CD14-positive monocyte (primary cell): ENCODE measurements around the gene TGFBR3. TPM values are rescaled to one million over a fixed set of nuclear protein-coding genes. Genes with fewer than 3 reads are reported as not detected.

Experiments
- DNase-seq, 3 donors: peaks; one replicate each; pipeline ENCODE4 v3.0.0-alpha.2; 2011 to 2022
- H2AFZ ChIP-seq: 2 replicates; pipeline ENCODE4 v1.6.0; 2012; ENCODE audit warnings: mild to moderate bottlenecking, low read depth, low read length, inconsistent platforms; ENCODE audit not compliant: insufficient read depth, poor library complexity, severe bottlenecking
- H3K27ac ChIP-seq, 2 donors: 1 replicate in 1 of 2; 2 replicates in 1 of 2; pipeline ENCODE4 v1.5.1; 2012 to 2013; ENCODE audit warnings: low read length in 2 of 2, control low read depth in 1 of 2, inconsistent platforms in 1 of 2, low read depth in 1 of 2, mild to moderate bottlenecking in 1 of 2
- H3K27me3 ChIP-seq, 2 donors: one replicate each; pipeline versions ENCODE4 v1.6.0 to v1.6.1; 2011 to 2013; ENCODE audit warnings: low read length in 2 of 2; ENCODE audit not compliant: control insufficient read depth in 2 of 2, insufficient read depth in 2 of 2
- H3K36me3 ChIP-seq, 2 donors: replicated peaks in 1 of 2; 1 replicate in 1 of 2; 2 replicates in 1 of 2; pipeline versions ENCODE4 v1.5.1 to v1.6.1; 2012 to 2013; ENCODE audit warnings: low read length in 2 of 2, control low read depth in 1 of 2, inconsistent platforms in 1 of 2, mild to moderate bottlenecking in 1 of 2; ENCODE audit not compliant: insufficient read depth in 2 of 2, control insufficient read depth in 1 of 2
- H3K4me1 ChIP-seq, 2 donors: 1 replicate in 1 of 2; 2 replicates in 1 of 2; pipeline versions ENCODE4 v1.5.1 to v1.6.1; 2012 to 2013; ENCODE audit warnings: low read length in 2 of 2, control low read depth in 1 of 2, inconsistent platforms in 1 of 2, mild to moderate bottlenecking in 1 of 2, moderate library complexity in 1 of 2; ENCODE audit not compliant: insufficient read depth in 2 of 2, control insufficient read depth in 1 of 2
- H3K4me2 ChIP-seq: replicated peaks from 2 replicates; pipeline ENCODE3; 2012; ENCODE audit warnings: low read length, moderate library complexity, mild to moderate bottlenecking; ENCODE audit not compliant: poor library complexity, severe bottlenecking; ENCODE audit errors: extremely low read depth
- H3K4me3 ChIP-seq, 3 experiments: fragments of 200-600 bp in 1 of 3; sonication (generic) in 1 of 3; replicated peaks in 1 of 3; 1 replicate in 2 of 3; 2 replicates in 1 of 3; pipeline ENCODE4 v1.5.1; 2011 to 2013; ENCODE audit warnings: low read length in 3 of 3, mild to moderate bottlenecking in 3 of 3, control low read depth in 2 of 3, low read depth in 2 of 3, inconsistent platforms in 1 of 3, moderate library complexity in 1 of 3
- H3K79me2 ChIP-seq: 2 replicates; pipeline ENCODE4 v1.6.0; 2012; ENCODE audit warnings: mild to moderate bottlenecking, control low read depth, inconsistent platforms, low read length, moderate library complexity; ENCODE audit not compliant: insufficient read depth
- H3K9ac ChIP-seq: 2 replicates; pipeline ENCODE4 v1.6.0; 2017; ENCODE audit warnings: low read length, mild to moderate bottlenecking; ENCODE audit not compliant: insufficient read depth, poor library complexity, severe bottlenecking
- H3K9me3 ChIP-seq, 2 donors: replicated peaks in 1 of 2; 1 replicate in 1 of 2; 2 replicates in 1 of 2; pipeline versions ENCODE4 v1.5.1 to v1.6.1; 2012 to 2013; ENCODE audit warnings: low read length in 2 of 2, control low read depth in 1 of 2; ENCODE audit not compliant: control insufficient read depth in 1 of 2, insufficient read depth in 1 of 2
- H4K20me1 ChIP-seq: 2 replicates; pipeline ENCODE4 v1.6.0; 2012; ENCODE audit warnings: mild to moderate bottlenecking, low read length, control low read depth, moderate library complexity; ENCODE audit not compliant: insufficient read depth
- H3K27ac Mint-ChIP-seq, 7 donors: one replicate each; pipeline ENCODE4 v1.8.0; 2020; ENCODE audit warnings: mild to moderate bottlenecking in 7 of 7, mixed read lengths in 7 of 7, moderate library complexity in 6 of 7, inconsistent platforms in 2 of 7
- H3K27me3 Mint-ChIP-seq, 3 donors: one replicate each; pipeline ENCODE4 v1.8.0; 2021 to 2022; ENCODE audit warnings: low read depth in 3 of 3, mild to moderate bottlenecking in 3 of 3, mixed read lengths in 3 of 3, moderate library complexity in 3 of 3, inconsistent platforms in 1 of 3
- H3K36me3 Mint-ChIP-seq, 2 donors: one replicate each; pipeline ENCODE4 v1.8.0; 2020; ENCODE audit warnings: mixed read lengths in 2 of 2, inconsistent platforms in 1 of 2, mild to moderate bottlenecking in 1 of 2
- H3K4me1 Mint-ChIP-seq: one replicate; pipeline ENCODE4 v1.8.0; 2020; ENCODE audit warnings: mild to moderate bottlenecking, mixed read lengths
- H3K4me3 Mint-ChIP-seq, 2 donors: one replicate each; pipeline ENCODE4 v1.8.0; 2020; ENCODE audit warnings: mild to moderate bottlenecking in 2 of 2, mixed read lengths in 2 of 2, moderate library complexity in 1 of 2
- H3K9me3 Mint-ChIP-seq, 7 donors: one replicate each; pipeline ENCODE4 v1.8.0; 2020 to 2022; ENCODE audit warnings: mixed read lengths in 7 of 7, mild to moderate bottlenecking in 6 of 7, moderate library complexity in 6 of 7, inconsistent platforms in 2 of 7
- WGBS: methylation state at CpG from one replicate; pipeline ENCODE4 v1.1.5; 2013; ENCODE audit warnings: missing lambda C conversion rate; ENCODE audit not compliant: insufficient coverage; 5-methylcytosine and 5-hydroxymethylcytosine counted together
- intact Hi-C, 2 donors: fragments of 100-400 bp; cut with micrococcal nuclease; formaldehyde crosslinking; loops; one replicate each; pipeline versions ENCODE4 v1.15.0 to v1.15.1; 2023
- polyA plus RNA-seq, 3 donors: library from polyadenylated mRNA; depleted of rRNA in 1 of 3; unstranded in 2 of 3; stranded (reverse) in 1 of 3; fragments of 300-500 nt in 2 of 3; fragments of >200 nt in 1 of 3; fragmentation: Illumina TruSeq in 2 of 3; gene quantifications; 1 replicate in 2 of 3; 2 replicates in 1 of 3; pipeline ENCODE4 v1.2.3, GENCODE V29; 2012 to 2021
- TF ChIP-seq, protein P1 (sequence below): fragments of 200-600 bp; IDR thresholded peaks from one replicate; pipeline ENCODE4 v1.8.0; 2022; ENCODE audit warnings: antibody characterized with exemption, mild to moderate bottlenecking

The TGFBR3 gene
- polyA plus RNA-seq, 3 donors, result 0.09 to 0.28 (median 0.20) TPM

DNA sequence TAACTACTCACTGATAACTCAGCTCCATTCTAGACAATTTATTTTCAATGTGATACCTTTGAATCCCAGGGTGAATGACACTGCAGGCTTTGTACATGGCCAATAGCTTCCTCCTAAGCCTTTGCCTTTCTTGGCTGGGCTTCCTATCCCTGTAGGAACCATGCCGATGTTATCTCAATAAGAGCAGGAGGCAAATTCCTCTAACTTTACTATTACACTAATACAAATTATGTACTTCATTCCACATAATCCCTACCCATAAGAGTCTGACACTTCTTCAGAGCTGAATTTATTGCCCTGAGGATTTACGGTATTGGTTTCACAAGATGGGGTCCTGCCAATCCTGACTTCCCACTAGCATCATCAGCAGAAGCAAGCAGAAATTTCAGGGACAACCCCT is 14.0 kb downstream of the TGFBR3 start:
- H3K4me3 Mint-ChIP-seq, result no peak overlapping the region
- no peaks in the 10 kb centered on the region for H3K36me3 ChIP-seq
- no peaks in the 10 kb centered on the region for H3K36me3 Mint-ChIP-seq
- no peak for DNase-seq
- H3K9me3 Mint-ChIP-seq, result no peaks in the 10 kb centered on the region
- no peak overlapping the region for H3K4me3 ChIP-seq
- intact Hi-C loops, result no loop called here
- H3K27me3 ChIP-seq, result peaks cover under 1 to 3% of the 10 kb centered on the region in 2 donors
- no peak overlapping the region for H3K4me2 ChIP-seq
- no peak overlapping the region for H3K9ac ChIP-seq
- no peak overlapping the region for H2AFZ ChIP-seq
- no peaks in the 10 kb centered on the region for H3K9me3 ChIP-seq
- H4K20me1 ChIP-seq, result no peaks in the 10 kb centered on the region
- H3K4me1 Mint-ChIP-seq, result no peaks in the 10 kb centered on the region
- no peak overlapping the region for H3K27ac ChIP-seq
- H3K4me1 ChIP-seq, result no peaks in the 10 kb centered on the region
- TF ChIP-seq, protein P1, sequence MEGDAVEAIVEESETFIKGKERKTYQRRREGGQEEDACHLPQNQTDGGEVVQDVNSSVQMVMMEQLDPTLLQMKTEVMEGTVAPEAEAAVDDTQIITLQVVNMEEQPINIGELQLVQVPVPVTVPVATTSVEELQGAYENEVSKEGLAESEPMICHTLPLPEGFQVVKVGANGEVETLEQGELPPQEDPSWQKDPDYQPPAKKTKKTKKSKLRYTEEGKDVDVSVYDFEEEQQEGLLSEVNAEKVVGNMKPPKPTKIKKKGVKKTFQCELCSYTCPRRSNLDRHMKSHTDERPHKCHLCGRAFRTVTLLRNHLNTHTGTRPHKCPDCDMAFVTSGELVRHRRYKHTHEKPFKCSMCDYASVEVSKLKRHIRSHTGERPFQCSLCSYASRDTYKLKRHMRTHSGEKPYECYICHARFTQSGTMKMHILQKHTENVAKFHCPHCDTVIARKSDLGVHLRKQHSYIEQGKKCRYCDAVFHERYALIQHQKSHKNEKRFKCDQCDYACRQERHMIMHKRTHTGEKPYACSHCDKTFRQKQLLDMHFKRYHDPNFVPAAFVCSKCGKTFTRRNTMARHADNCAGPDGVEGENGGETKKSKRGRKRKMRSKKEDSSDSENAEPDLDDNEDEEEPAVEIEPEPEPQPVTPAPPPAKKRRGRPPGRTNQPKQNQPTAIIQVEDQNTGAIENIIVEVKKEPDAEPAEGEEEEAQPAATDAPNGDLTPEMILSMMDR, result no peak
- peaks cover 5 to 10% (median 9%) of the 10 kb centered on the region in 3 donors for H3K27me3 Mint-ChIP-seq
- H3K79me2 ChIP-seq, result no peaks in the 10 kb centered on the region
- WGBS, result no CpG with 5 or more reads among the region's 2 CpGs
- H3K27ac Mint-ChIP-seq, result no peak overlapping the region

DNA sequence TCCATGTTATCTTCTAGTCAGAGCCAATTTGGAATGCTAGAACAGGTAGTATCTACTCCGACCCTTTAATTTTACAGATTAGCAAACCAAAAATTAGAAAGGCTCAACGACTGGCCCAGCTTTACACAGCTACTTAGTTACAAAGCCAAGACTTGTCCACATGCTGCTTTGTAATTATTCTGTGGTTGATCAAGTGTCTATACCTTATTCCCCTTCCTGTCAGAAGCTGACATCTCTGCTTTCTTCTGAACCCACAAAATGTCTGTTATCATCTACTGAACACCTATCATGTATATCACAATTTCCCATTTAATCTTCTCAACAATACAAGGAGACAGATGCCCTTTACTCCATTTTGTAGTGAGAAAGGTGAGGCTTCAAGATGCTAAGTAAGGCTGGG is 15.6 kb downstream of the TGFBR3 start:
- Histone ChIP-seq H3K79me2 (no peaks in the 10 kb centered on the region), H2AFZ (no peak overlapping the region), H3K9ac (no peak overlapping the region), H3K9me3 (no peaks in the 10 kb centered on the region), H3K27ac (no peak overlapping the region), H4K20me1 (no peaks in the 10 kb centered on the region), H3K4me1 (no peaks in the 10 kb centered on the region), H3K4me3 (no peak overlapping the region), H3K36me3 (no peaks in the 10 kb centered on the region), H3K4me2 (no peak overlapping the region), H3K27me3 (no peaks in the 10 kb centered on the region)
- Mint-ChIP-seq H3K27me3 (peaks cover 2 to 8% (median 5%) of the 10 kb centered on the region in 3 donors), H3K9me3 (no peaks in the 10 kb centered on the region), H3K4me1 (no peaks in the 10 kb centered on the region), H3K27ac (no peak overlapping the region), H3K4me3 (no peak overlapping the region), H3K36me3 (no peaks in the 10 kb centered on the region)
- TF ChIP-seq, protein P1, result no peak
- intact Hi-C loops, result no loop called here
- whole genome bisulfite sequencing, result no CpG with 5 or more reads among the region's 2 CpGs
- DNase-seq, result no peak
